Colon (tissue), 2 donors: ENCODE results near the gene TIMP4.

Experiments used
- FAIRE-seq: peaks from 2 replicates; lab custom pipeline; 2012; peaks lifted over from hg19 to GRCh38; lab: Jason Lieb, UNC
- donor health status: control.
- donor health status: control.

Gene TIMP4

DNA sequence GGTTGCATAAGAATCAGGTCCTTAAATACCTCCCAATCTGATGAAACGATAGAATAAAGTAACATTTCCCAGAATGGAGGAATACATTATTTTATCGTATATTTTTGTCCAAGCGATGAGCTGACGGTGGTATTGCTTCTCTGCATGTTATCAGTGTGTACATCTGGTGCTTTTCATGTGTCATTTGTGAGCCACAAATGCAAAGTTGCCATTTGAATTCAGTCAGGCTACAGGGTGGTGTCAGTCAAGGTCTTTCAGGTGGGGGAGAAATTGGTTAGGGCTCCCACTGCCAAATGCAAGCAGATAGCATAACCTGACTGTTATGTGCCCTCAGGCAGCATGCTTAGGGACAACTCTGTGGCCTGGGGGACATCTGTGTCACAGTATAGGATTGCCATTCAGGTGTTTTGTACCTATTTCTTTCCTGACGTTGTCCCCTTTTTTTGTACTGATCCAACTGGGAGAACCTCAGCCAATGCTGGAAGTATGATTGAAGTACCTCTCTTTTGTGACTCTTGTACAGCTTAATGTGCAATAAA, 26.5 kb upstream of the TIMP4 start:
- no peak for FAIRE-seq

DNA sequence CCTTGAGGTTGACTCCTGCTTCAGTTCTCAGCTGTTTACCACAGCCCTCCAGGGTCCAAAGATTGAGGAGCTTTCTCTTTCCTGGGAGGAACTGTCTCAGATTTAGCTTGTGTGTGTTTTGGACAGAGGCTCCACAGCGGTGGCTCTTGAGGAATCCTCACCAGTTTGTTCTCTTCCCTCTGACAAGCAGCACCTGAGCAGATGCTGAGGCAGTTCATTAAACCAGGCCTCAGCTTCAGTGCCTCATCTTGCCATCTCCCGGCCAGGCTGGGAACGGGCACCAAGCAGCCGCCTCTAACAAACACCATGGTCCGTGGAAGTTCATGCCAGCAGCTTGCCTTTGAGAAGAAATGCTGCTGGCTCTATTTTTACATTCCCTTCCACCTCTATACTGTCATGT, 25.8 kb upstream of the TIMP4 start:
- no peak for FAIRE-seq

DNA sequence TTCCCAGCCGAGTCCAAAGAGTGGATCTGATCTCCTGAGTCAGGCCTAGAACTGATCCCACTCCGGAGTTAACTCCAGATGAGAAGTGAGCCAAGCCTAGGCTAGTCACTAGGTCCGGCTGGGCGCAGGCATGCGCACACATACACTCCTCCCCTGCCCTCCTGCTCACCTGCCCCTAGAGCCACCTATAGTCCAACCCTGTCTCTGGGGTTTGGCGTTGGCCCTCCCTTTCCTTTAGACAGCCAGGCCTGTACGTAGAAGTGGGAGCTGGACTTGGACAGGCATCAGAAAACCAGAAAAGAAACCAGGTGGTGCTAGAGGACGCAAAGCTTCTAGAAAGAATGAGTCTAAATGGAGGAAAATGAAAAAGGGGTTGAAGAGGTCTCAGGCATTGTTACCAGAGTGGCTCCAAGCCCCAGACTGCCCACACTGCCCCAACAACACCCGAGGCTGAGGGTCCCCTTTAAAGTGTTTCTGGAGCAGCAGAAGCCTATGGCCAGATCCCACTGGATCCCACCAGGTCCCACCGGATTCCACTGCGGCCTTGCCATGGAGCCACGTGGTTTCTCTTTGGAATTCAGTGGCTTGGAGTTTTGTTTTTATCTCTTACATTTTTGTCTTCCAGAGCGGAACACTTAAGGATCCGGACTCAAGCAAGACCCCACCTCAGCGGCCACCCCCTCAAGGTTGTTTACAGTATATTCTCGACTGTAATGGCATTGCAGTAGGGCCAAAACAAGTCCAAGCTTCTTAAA, 24.2 kb upstream of the TIMP4 start:
- no peak for FAIRE-seq

DNA sequence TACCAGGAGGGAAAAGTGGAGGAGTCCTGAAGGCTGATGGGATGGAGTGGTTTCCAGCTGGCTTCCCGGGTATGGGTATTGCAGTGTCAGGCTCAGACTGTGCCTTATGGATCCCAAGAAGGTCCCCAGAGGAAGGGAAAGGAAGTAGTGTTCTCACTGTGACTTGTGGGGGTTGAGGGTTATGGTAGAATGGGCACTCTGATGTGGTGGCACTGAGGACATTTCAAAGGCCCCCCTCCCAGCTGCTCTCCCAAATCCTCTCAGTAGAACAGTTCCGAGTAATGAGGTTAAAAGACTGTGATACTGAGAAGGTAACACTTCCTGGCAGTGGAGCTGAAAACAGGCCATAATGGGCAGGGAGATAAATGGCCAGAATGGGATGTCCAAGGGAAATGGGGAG, 23.1 kb upstream of the TIMP4 start:
- no peak for FAIRE-seq

DNA sequence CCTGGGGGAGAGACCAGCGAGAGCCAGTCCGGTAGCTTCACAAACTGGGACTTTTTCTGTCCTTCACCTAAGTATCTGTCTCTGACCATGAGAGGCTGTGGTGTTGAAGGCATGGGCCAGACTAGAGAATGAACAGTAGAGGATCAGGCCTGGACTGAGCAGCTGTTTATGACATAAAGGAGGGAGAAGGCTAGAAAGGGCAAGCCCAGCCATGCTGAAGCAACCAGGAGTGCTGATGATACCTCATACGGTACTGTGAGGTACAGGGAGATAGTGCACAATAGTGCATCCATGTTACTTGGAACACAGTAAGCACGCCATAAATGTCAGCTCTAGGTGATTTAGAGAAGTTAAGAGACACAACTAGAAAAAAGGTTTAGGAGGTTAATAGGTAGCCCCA, 22.6 kb upstream of the TIMP4 start:
- FAIRE-seq = no peak

DNA sequence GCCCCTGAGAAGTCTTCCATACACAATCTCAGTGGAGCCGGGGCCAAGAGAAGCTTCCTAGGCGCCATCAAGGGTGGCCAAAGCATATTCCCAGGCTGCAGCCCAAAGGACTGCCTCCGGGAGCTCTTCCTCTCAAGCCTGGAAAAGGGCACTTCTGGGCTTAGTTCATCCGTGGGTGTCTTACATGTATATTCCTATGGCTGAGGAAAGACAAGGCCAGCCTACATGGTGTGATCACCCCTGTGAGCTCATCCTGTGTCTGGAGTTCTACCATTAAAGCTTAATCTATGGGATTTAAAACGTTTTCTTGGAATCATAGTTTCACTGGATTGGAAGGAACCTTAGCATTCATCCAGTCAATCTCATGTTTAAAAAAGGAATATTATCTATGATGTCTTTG, 21.9 kb upstream of the TIMP4 start:
- no peak for FAIRE-seq

DNA sequence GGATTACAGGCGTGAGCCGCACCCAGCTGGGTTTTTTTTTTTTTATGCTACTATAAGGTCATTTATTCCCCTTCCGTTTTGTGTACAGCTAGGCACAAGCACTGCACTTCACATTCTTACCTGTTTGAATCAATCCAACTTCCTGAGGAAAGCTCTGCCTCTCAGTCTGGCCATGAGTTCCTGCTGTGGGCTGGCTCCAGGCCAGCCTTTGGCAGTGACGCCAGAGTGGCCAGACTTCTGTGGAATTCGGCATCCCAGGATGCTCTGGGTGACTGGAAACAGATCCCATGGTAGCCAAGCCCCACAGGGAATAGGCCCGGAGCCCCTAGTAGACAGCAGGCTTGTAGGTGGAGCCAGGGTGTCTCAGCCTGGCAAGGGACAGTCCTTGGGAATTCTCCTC, 21.5 kb upstream of the TIMP4 start:
- no peak for FAIRE-seq

DNA sequence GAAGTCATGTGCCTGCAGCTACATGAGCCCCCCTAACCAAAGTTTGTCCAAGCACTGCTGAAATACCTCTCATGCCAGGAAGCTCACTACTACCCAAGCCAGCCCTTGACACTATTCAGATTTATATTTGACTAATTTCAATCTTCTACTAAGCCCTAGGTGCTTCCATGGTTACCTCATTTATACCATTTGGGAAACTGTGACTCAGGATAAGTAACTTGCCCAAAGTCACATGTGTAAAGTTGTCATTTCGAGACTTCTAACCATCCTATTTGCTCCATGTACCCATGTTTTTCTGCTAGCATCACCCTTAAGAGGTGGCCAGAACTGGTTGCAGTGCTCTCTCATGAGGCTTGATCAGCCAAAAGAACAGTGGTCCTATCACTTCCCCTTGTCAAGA, 20.7 kb upstream of the TIMP4 start:
- no peak for FAIRE-seq

DNA sequence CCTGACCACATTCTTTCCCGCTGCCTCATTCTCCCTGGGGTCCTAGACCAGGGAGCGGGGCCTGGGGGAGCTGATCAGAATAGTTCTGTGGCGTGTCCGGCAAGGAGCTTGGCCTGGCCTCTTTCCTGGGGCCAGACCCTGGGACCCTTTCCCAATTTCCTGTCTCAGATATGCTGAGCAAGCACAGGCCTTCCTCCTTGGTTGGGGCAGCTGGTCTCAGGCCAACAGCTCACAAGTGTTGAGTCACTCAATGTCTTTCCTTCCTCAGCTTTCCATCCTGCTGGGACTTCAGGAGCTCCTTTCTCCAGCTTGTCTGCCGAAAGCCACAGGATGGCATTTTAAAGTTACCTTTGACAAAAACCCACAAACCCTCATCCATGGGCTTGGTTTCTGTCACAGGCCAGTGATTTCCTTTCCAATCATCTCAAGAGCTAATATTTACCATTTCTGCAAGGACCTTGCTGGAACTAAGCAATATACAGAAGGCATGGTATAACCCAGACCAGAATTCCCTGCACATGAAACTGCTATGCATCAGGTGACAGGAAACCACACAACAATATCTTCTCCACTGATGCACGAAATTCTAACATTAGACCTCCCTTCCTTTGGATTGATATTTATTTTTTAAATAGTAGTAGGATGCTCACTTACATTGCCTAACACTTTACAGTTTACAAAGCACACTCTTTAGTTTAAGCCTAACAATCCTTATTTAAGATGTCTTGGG, 19.5 kb upstream of the TIMP4 start:
- FAIRE-seq = no peak

DNA sequence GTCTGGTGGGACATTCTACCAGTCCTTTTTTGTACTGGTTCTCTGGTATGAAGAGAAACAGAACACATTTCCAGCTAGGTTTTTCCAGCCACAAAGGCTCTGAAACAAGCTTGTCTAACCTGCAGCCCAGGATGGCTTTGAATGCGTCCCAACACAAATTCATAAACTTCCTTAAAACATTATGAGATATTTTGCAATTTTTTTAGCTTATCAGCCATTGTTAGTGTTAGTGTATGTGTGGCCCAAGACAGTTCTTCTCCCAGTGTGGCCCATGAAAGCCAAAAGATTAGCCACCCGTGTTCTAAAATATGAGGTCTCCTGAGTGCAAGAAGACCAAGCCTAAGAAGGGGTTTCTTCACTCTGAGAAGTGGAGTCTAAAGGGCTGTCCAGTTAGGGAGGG, 18.4 kb upstream of the TIMP4 start:
- no peak for FAIRE-seq

DNA sequence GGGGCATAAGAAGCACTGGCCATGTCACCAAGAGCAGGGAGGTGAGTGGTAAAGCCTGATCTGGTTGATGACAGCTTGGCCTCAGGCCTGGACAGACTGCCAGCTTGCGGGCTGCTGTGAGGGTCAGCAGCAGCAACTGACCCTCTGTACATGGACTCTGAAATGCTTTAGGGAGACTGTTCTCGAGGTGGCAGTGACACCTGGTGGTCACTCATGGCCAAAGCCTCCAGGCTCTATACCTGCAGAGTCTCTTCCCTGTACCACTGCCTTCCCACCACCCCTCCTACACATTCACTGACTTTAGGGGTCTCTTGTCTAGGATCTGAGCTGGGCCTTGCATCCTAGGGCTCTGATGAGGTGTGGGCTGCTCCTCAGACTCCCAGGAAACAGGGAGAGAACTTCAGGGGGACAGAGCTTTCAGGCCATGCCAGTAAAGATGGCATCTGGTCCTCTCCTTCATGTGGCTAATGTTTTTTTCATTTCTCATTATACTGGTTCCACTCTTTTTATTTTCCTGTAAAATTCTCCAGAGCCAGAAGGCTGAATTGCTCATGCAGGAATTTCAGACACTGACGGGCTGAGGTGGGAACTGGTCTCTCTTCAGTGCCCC, 17.2 kb upstream of the TIMP4 start:
- no peak for FAIRE-seq

DNA sequence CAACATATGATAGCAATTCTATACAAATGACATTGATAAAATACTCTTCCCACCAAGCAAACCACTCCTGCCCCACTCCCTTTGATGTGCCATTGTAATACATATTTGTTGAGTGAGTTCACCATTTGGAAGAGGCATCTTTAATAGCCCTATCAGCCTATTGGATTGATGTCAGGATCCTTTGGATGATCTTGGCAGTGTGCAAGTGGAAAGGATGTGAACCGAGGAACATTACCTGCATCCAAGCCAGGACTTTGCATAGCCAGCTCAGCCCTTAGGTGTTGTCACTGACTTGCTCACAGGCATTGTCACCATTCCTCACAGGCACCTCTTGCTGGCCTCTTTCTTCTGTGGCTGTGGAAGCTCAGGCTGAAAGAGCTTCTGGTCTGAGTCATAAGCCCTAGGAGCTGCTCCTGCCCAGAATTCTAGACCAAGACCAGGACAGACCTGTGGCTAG, 16.5 kb upstream of the TIMP4 start:
- no peak for FAIRE-seq

DNA sequence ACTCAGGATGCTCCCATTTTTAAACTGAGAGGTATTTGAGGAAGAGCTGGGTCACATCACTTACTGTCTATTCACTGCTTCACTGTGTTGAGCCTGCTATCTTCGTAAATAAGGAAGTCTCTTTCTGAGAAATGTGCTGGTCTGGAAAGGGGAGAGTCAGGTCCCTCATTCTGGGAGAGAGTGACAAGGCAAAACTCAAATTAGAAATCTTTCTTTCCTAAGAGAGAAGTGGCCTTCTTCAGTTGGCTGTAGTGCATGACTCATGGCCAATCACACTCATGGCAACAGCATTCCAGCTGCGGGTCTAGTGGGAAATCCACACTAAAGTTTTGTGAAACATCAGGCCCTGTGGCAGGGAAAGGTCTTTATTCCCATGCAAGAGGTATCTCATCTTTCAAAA, 11.5 kb upstream of the TIMP4 start:
- FAIRE-seq = no peak

DNA sequence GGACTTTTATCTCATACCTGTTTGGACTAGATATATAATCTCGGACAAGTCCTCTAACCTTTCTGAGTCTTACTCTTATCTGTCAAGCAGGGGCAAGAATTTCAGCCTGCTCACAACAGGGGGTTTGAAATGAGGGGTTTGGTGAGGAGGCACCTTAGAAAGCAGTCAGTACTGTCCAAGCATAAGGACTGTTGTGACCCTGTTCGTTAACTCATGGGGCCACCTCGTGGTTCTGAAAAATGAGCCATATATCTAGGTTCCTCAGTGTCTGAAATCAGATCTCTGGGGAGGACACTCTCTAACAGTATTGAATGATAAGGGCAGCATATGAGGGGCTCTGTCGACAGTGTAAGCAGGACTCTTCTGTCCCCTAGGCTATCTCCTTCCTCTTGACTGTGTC, 7.2 kb upstream of the TIMP4 start:
- FAIRE-seq = no peak

DNA sequence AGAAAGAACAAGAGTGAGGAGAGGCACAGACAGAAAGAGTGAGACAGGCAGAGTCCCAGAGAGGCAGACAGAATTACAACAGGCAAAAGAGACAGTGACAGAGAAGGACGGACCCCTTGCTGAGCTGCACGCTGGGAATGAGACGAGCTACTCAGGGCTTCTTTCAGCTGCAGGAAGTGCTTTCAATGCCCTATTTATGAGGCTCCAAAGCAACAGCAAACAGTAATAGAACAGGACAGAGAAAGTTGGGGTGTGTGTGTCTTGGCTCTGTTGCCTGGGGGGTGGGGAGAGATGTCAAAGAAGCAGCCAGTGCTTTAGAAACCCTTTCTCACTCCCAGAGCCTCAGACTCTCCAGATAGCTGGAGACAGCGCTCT, 502 bp upstream of the TIMP4 start:
- no peak for FAIRE-seq

DNA sequence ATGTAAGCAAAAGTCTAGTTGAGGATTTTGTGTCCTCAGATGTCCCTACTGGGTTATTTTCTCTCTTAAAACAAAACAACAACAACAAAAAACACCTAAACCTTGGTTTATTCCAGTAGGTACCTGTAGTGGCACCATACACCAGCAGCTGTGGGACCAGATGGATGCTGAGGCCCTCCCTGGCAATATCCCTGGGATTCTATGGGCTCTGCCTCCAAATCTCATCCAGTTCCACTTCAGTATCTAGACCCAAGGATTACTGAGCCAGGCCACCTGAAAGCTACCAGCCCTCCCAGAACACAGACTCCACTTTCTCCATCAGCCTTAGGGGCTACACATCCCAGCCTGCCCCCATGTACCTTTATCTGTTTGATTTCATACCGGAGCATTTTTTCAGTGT, 1.7 kb downstream of the TIMP4 start:
- no peak for FAIRE-seq

DNA sequence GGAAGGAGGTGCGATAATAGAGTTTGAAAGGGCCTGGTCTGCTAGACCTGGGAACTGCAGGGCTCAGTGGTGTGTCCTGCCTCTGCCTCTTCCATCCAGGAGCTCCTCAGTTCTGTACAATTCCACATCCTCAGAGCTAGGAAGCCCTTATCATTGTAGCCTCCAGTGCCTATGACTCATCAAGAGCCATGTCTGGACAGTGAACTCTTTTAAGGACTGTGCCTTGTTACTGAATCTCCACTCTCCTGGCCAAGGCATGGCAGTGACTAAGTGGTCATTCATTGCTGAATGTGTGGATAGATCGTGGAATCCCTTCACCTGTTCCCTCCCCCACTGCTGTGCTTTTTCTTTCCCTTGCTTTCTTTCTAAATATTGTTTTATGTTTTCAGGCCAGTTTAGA, 2.9 kb downstream of the TIMP4 start:
- no peak for FAIRE-seq

DNA sequence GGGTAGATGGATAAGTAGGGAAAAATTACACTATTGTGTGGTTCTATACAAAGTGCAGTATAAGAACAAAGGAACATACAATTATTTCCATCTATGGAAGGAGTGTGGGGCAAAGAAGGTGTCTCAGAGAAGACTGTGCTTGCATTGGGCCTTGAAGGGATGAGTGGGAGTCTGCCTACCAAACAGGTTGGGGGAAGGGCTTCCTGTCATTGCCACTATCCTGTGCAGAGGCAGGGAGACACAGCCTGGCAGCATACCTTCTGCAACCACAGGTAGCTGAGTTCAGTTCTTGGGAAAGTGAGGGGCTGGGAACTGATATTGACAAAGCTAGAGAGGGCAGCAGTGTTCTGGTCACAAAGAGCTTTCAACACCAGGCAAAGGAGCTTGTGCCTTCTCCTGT, 3.4 kb downstream of the TIMP4 start:
- FAIRE-seq = no peak

DNA sequence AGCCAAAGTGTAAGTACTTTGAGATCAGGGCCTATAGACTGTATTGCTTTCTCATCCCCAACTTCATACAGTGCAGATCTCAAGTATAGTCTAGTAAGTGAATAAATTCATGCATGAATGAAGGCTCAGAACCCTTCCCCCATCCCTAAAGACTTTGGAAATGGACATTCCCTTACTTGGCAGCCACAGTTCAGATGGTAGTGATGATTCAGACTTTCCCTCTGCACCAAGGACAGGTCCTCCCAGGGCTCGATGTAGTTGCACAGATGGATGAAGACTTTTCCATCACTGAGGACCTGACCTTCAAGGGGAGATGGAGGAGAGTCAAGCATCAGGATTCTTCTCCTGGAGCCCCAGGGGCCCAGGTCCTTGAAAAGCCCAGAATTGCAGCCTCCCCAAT, 4.6 kb downstream of the TIMP4 start:
- no peak for FAIRE-seq

DNA sequence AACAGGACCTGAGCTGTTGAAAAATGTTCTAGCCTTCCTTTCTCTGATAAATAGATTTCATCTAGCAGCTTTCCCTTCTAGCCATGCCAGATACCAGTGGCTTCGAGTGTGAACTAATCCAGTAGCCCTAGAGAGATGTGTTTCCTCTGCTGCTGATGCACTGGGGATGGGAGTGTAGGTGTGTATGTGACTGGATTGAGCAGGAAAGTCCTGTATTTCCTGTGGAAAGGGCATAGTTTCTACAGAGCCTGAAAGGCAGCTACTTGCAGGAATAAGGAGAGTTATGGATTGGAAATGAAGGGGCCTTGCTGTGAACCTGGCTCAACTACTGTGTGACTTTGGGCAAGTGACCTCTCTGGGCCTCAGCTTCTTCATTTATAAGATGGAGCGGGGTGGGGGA, 8.6 kb downstream of the TIMP4 start:
- no peak for FAIRE-seq

DNA sequence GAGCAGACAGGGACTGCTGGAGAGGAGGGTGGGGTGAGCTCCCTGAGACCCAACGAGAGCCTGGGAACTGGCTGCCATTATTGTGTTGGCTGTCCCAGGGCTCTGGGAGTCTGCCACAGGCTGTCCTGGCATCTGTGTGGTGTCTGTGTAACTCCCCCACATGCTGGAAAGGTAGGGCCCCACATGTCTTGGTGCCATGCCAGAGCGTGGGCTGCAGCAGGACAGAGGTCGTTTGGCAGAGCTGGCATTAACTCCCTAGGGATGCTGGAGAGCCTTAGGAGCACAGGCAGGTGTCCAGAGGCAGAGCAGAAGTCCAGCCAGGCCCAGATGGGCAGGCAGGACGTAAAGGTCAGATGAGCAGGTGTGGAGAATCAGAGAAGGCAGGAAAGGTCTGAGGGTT, 9.7 kb downstream of the TIMP4 start:
- FAIRE-seq = no peak

DNA sequence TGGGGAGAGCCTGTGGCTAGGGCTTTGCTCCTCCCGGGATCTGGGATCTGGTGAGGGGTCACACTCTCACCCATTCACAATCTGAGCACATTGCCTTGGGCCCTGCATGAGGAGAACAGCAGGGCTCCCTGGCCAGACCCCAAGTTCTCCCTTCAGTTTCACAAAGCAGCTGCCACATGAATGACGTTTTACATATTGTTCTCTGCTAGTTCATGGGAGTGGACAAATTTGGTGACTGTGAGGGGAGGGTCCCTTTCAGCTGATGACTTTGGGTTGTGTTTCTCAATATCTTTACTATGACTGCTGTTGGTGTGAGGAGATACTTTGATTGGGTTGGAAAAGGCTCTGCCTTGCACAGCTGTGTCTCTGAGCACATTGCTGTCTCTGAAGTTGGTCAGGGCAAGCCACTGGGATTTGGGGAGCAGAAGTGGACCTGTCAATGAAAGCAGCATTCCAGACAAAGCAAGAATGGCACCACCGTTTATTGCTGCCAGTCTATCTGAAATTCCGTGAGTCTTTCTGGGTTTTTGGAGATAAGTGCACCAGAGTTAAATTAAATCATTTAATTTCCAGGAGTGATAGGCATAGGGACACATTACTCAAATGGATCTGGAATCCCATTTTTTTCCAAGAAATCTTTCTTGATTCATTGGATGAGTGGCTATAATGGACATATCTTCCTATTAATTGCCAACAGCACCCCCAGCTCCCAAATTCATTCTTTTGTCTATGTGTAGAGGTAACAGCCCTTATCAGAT, 10.3 kb downstream of the TIMP4 start:
- FAIRE-seq = no peak
